Measurements from ENCODE around the gene PDLIM1. TPM values are rescaled to one million over a fixed set of nuclear protein-coding genes. Genes with fewer than 3 reads are reported as not detected.

Gene PDLIM1
- total and polyA plus RNA-seq, 3 donors from 2014 or later: 14.9 to 64.3 (median 23.5) TPM

DNA sequence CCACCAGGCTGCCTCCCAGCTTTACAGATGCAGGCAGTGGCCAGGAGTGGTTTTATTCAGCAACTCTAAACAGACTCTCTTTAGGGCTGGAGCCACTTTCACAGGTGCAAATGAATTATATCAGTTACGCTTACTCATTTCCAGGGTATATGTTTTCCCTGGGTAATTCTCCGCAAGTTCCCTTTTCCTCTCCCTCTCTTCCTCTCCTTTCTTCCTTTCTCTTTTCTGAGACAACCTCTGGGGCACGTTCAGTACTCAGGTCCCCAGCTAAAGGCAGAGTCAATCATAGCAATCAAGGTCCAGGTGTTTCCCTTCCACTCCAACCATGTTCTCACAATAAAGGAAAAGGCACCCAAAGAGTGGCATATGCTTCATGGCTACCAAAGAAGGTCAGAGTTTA lies 41.3 kb downstream of the PDLIM1 start:
- WGBS, 2 donors: 85 to 91% methylated on average over 3 of the region's 3 CpGs
- no peaks in the 10 kb centered on the region for H3K9me3 ChIP-seq
- H3K36me3 ChIP-seq (ENCODE audit: low read depth, missing control alignments): no peaks in the 10 kb centered on the region
- no peak overlapping the region for H3K27ac ChIP-seq
- intact Hi-C loops (cut with DNase I; ENCODE audit: low total_unique reads): loop anchor here (10.0 kb wide), 1 partner anchor 115 kb away; no protein-coding TSS in a partner anchor
- TF ChIP-seq CTCF (IDR thresholded peaks at IDR 0.05) (no peak), POLR2A (IDR thresholded peaks at IDR 0.05) (no peak)
- DNase-seq: no peak
- no peaks in the 10 kb centered on the region for H3K27me3 ChIP-seq
- H3K4me1 ChIP-seq: peaks cover 7% of the 10 kb centered on the region
- no peak overlapping the region for H3K4me3 ChIP-seq

DNA sequence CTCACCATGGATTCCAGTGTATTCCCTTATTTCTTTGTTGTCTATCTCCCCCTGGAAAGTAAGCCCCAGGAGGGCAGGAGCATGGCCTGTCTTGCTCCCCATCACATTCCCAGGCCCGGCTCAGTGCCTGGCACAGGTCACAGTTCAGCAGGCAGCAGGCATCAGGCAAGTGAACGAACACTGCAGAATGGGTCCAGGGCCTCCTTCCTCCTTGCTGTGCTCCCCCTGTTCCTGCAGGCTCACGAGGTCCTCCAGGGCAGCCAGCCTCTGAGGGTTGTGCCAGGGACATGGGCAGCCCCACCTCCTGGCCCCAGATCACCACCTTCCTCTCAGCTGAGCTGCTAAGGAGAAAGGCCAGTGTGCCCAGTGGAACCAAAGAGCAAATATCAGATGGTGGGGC lies 41.8 kb downstream of the PDLIM1 start:
- WGBS, 2 donors: 79 to 87% methylated on average over 3 of the region's 3 CpGs
- Histone ChIP-seq H3K4me3 (no peak overlapping the region), H3K27ac (no peak overlapping the region), H3K27me3 (no peaks in the 10 kb centered on the region), H3K36me3 (ENCODE audit: low read depth, missing control alignments) (no peaks in the 10 kb centered on the region), H3K9me3 (no peaks in the 10 kb centered on the region), H3K4me1 (peaks cover 7% of the 10 kb centered on the region)
- intact Hi-C loops (cut with DNase I; ENCODE audit: low total_unique reads): loop anchor here (10.0 kb wide), 1 partner anchor 116 kb away; no protein-coding TSS in a partner anchor
- TF ChIP-seq POLR2A (IDR thresholded peaks at IDR 0.05) (no peak), CTCF (IDR thresholded peaks at IDR 0.05) (no peak)
- DNase-seq: no peak

DNA sequence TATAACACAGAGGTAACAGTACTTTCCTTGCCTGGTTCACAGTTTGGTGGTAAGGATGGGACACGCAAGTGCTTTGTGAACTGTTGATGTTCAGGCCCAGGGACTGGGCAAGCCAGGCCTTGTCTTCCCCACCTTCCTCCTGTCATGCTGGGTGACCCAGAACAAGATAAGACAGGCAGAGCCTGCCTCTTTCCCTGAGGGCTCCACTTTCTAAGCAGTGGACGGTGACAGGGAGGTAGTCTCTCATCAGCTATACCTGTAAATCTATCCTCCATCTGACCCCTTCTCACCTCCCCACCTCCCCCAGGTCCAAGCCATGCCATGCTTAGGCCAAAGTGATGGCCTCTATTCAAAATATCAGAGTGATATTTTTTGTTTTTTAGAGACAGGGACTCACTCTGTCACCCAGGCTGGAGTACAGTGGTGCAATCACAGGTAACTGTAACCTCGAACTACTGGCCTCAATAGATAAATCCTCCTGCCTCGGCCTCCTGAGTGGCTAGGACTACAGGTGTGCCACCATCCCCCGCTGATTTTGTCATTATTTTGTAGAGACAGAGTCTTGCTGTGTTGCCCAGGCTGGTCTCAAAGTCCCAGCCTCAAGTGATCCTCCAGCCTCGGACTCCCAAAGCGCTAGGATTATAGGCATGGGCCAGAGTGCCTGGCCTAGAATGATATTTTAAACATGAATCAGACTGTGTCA lies 42.8 kb downstream of the PDLIM1 start:
- peaks cover 7% of the 10 kb centered on the region for H3K4me1 ChIP-seq
- H3K4me3 ChIP-seq: no peak overlapping the region
- no peak overlapping the region for H3K27ac ChIP-seq
- no peaks in the 10 kb centered on the region for H3K36me3 ChIP-seq (ENCODE audit: low read depth, missing control alignments)
- TF ChIP-seq POLR2A (IDR thresholded peaks at IDR 0.05): no peak
- no peak for TF ChIP-seq CTCF (IDR thresholded peaks at IDR 0.05)
- DNase-seq: no peak
- intact Hi-C loops (cut with DNase I; ENCODE audit: low total_unique reads): loop anchor here (10.0 kb wide), 1 partner anchor 117 kb away; no protein-coding TSS in a partner anchor
- H3K27me3 ChIP-seq: no peaks in the 10 kb centered on the region
- no peaks in the 10 kb centered on the region for H3K9me3 ChIP-seq
- whole genome bisulfite sequencing, 2 donors: 89 to 95% methylated on average over 7 of the region's 7 CpGs

GRCh38 chr10:95247200-95247880 lies 43.5 kb downstream of the PDLIM1 start:
- no peak overlapping the region for H3K4me3 ChIP-seq
- no peaks in the 10 kb centered on the region for H3K9me3 ChIP-seq
- intact Hi-C loops (cut with DNase I; ENCODE audit: low total_unique reads): loop anchor here (10.0 kb wide), 1 partner anchor 117 kb away; no protein-coding TSS in a partner anchor
- H3K36me3 ChIP-seq (ENCODE audit: low read depth, missing control alignments): no peaks in the 10 kb centered on the region
- no peak overlapping the region for H3K27ac ChIP-seq
- TF ChIP-seq CTCF (IDR thresholded peaks at IDR 0.05) (no peak), POLR2A (IDR thresholded peaks at IDR 0.05) (no peak)
- DNase-seq: peak; percentile 21
- no peaks in the 10 kb centered on the region for H3K27me3 ChIP-seq
- WGBS, 2 donors: 50 to 66% methylated on average over 6 of the region's 6 CpGs
- peaks cover 7% of the 10 kb centered on the region for H3K4me1 ChIP-seq
